Measurements from ENCODE around the gene FOXJ2.
"Not testable (repeated sequence)": the region's sequence is repeated elsewhere in the genome, so short reads cannot be mapped to it uniquely, and the experiment has no call there.

Gene FOXJ2

GRCh38 chr12:8032242-8033152 is at the start of gene FOXJ2:
Gene FOXJ2 (plus strand): TSS chr12:8032716. CDS start chr12:8039833, 7,117 bp downstream.
- peak within 1 kb of the TSS; percentile 91 for H3K4me3 ChIP-seq (replicated peaks; ENCODE audit: low read depth, low read length)

GRCh38 chr12:7983019-7983418 is 49.5 kb upstream of the FOXJ2 start:
- not testable (repeated sequence) for DNase-seq (ENCODE audit: low read depth); H3K4me3 ChIP-seq (replicated peaks; ENCODE audit: low read depth, low read length)

More at GRCh38 chr12:8032242-8033152, at the start of gene FOXJ2:
- peak; percentile 68 for DNase-seq (ENCODE audit: low read depth)
- TF ChIP-seq CTCF (IDR thresholded peaks at IDR 0.05; ENCODE audit: low read length, missing control alignments) = no peak

- not testable (repeated sequence) for H3K4me3 ChIP-seq (replicated peaks; ENCODE audit: low read depth, low read length); DNase-seq (ENCODE audit: low read depth)
These were observed 49.1 kb upstream of the FOXJ2 start for GRCh38 chr12:7983460-7983859.

GRCh38 chr12:7984900-7985299 is 47.6 kb upstream of the FOXJ2 start:
- TF ChIP-seq CTCF (IDR thresholded peaks at IDR 0.05; ENCODE audit: low read length, missing control alignments) = no peak
- no peak overlapping the region for H3K4me3 ChIP-seq (replicated peaks; ENCODE audit: low read depth, low read length)
- DNase-seq (ENCODE audit: low read depth) = no peak

GRCh38 chr12:7985802-7986418 is 46.6 kb upstream of the FOXJ2 start:
- DNase-seq (ENCODE audit: low read depth) = no peak
- no peak overlapping the region for H3K4me3 ChIP-seq (replicated peaks; ENCODE audit: low read depth, low read length)
- TF ChIP-seq CTCF (IDR thresholded peaks at IDR 0.05; ENCODE audit: low read length, missing control alignments) = no peak

- no peak overlapping the region for H3K4me3 ChIP-seq (replicated peaks; ENCODE audit: low read depth, low read length)
- peak; percentile 23 for DNase-seq (ENCODE audit: low read depth)
- no peak for TF ChIP-seq CTCF (IDR thresholded peaks at IDR 0.05; ENCODE audit: low read length, missing control alignments)
These were observed 42.6 kb upstream of the FOXJ2 start for GRCh38 chr12:7989827-7990491.

GRCh38 chr12:7991535-7991934 is 41.0 kb upstream of the FOXJ2 start:
- TF ChIP-seq CTCF (IDR thresholded peaks at IDR 0.05; ENCODE audit: low read length, missing control alignments) = no peak
- H3K4me3 ChIP-seq (replicated peaks; ENCODE audit: low read depth, low read length) = no peak overlapping the region
- DNase-seq (ENCODE audit: low read depth) = no peak

Measured in fibroblast of pulmonary artery (primary cell).